WI38 (cell line): ENCODE measurements around the gene EHF.

Experiments used
- H3K4me3 ChIP-seq: 2 replicates; pipeline ENCODE4 v1.5.1; 2011; ENCODE audit warnings: low read depth, mild to moderate bottlenecking, control low read depth, low read length
- TF ChIP-seq, protein P1 (sequence below): IDR thresholded peaks from 2 replicates; pipeline ENCODE4 v1.5.1; 2012; ENCODE audit warnings: low read depth, mild to moderate bottlenecking, control low read depth, low read length

EHF gene

DNA sequence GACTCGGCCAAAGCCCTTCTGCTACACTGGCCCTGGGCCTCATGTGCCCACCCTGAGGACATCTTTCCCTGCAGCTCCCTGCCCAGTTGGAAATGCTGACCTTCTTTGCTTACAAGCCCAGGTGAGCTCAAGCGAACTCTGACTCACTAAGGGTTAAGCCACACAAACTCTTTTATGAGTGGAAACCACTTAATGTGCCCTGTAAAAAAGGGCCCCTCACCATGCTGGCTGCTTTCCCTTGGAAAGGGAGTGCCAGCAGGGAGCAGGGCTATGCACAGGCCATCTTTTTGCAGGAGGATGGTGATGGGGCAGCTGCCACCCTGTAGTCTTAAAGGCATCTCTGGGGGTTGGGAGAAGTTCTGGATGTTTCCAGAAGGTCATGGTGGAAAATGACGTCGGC is 18.7 kb downstream of the EHF start:
- no peak overlapping the region for H3K4me3 ChIP-seq
- TF ChIP-seq, protein P1, sequence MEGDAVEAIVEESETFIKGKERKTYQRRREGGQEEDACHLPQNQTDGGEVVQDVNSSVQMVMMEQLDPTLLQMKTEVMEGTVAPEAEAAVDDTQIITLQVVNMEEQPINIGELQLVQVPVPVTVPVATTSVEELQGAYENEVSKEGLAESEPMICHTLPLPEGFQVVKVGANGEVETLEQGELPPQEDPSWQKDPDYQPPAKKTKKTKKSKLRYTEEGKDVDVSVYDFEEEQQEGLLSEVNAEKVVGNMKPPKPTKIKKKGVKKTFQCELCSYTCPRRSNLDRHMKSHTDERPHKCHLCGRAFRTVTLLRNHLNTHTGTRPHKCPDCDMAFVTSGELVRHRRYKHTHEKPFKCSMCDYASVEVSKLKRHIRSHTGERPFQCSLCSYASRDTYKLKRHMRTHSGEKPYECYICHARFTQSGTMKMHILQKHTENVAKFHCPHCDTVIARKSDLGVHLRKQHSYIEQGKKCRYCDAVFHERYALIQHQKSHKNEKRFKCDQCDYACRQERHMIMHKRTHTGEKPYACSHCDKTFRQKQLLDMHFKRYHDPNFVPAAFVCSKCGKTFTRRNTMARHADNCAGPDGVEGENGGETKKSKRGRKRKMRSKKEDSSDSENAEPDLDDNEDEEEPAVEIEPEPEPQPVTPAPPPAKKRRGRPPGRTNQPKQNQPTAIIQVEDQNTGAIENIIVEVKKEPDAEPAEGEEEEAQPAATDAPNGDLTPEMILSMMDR, result no peak

DNA sequence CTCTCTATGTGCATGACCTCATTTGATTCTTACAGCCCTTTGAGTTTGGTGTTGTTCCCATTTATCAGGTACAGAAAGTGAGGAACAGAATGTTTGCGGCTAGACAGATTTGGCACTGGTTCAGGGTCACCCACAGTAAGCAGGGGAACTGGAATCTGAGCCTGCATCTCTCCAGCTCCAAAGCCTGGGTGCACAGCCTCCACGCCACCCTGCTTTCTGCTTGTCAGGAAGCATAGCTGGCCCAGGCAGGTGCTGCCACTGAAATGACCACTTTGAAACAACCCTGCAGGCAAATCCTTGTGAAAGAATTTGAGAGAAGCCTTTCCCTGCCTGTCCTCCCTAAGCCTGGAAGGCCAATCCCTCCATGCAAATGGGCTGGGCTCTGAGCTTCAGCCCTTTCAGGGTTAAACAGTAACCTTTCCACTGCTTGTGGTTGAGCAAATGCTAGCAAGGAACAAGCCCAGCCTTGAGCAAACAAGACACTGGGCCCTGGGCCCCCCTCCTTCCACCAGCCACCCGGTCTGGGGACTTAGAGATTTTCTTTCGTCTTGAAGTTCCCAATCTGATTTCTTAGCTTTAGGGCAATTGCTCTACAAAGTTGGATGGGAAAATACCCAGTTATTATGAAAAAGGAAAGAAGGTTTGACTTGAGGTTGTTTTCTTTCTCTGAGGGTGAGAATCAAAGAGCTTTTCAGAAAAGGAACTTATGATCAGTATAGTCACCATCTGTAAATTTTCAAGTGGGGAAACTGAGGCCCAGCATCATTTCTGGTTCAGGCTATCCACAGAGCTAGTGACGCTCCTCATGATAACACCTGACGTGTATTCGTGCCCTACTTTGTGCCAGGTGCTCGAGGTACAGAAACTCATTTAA is 19.4 kb downstream of the EHF start:
- no peak overlapping the region for H3K4me3 ChIP-seq
- TF ChIP-seq, protein P1, result no peak

DNA sequence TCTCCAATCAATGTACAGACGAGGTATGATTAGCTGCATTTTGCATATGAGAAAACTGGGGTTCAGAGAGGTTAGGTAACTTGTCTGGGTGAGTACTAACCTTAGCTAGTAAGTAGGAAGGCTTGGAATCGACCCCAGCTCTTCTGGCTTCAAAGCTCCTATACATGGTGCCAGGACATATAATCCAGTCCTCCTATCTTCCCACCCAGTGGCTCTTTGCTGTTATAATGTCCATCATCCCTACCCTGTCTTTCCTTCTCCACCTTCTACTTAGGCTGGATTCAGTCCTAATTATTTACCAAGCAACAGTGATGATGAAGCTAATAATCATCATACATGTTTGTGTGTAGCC is 20.0 kb downstream of the EHF start:
- TF ChIP-seq, protein P1, result no peak
- H3K4me3 ChIP-seq, result no peak overlapping the region

DNA sequence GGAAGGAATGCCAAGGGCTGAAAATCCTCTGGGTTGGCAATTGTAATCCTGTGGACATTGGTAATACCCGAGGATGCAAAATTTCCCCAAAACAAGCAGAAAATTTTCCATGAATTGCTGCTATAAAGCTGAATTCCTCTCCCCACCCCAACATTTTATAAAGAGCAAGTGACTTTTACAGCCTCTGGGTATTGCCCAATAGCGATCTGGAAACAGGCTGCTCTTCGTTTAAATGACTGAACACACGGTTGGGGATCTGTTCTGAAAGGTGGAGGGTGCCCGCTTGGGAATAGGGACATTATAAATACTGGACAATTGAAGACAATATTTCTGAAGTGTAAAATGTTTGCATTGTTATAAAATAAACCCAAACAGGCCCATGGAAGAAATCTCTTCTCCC is 20.6 kb downstream of the EHF start:
- no peak overlapping the region for H3K4me3 ChIP-seq
- TF ChIP-seq, protein P1, result no peak

DNA sequence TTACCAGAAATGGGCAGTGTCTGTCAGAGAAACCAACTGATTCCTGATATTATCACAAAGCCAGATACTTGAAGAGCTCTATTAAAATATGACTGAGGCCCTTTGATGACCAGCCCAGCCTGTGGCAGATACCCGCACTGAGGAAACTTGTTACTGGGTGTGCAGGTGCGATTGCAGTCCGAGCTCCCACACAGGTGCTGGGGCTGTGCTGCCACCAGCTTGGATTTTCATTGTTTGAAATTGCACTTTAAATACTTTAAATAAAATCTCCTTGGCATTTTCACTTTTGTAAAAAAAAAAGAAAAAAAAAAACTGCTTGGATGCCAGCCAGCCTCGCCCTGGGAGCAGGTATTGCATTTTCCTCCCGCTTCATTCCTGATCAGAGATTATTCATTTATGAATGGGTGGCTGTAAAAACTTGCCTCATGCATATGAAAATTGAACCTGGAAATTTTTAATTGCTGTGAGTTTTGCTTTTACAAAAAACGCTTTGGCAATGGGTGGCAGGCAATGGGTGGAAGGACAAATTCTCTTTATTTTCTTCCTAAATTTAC is 21.2 kb downstream of the EHF start:
- TF ChIP-seq, protein P1, result no peak
- H3K4me3 ChIP-seq, result no peak overlapping the region

DNA sequence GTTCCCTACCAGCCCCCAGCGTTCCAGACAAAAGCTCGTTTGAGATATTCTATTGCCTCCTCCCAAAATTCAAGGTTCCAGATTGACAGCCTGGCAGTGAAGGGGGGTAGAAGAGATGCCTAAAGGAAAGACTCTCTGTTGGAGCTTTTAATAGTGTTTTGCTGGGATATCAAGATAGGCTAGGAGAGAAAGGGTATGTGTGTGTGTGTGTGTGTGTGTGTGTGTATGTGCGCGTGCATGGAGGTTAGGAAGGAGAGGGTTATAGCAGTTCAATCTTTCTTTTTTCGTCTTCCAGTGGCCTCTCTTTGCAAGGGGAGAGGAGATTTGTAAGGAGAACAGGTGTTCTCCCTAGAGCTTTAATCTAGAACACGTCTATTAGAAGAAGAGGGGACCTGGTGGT is 22.0 kb downstream of the EHF start:
- TF ChIP-seq, protein P1, result no peak
- no peak overlapping the region for H3K4me3 ChIP-seq

DNA sequence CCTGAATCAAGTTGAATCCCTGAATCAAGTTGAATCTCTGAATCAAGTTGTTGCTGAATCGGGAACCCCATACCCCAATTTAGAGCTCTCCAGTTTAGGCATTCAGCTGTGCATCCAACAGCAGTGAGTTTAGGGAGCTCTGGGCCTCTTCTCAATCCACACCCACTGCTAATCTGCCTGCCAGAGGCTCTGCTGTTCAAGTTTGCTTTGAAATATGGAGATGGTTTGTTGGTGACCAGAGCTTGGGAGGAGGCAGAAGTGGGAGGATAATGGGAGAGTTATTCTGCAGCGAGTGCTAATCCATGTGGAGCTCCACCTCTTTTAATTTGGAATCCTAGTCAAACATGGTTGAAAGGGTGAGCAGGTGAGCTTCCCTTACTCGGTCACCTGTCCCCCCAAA is 22.4 kb downstream of the EHF start:
- TF ChIP-seq, protein P1, result no peak
- H3K4me3 ChIP-seq, result no peak overlapping the region
